Loucy (cell line): ENCODE measurements around the gene ROR1.

Experiments used
- H2AFZ ChIP-seq: fragments of 200-600 bp; sonication (generic); 2 replicates; pipeline ENCODE4 v1.6.0; 2016; ENCODE audit warnings: antibody characterized with exemption, mild to moderate bottlenecking, low read length, moderate library complexity
- H3F3A ChIP-seq: fragments of 200-600 bp; 2 replicates; pipeline ENCODE4 v1.6.0; 2016; ENCODE audit warnings: antibody characterized with exemption, low read depth, mild to moderate bottlenecking
- H3K27me3 ChIP-seq: fragments of 200-600 bp; sonication (generic); 2 replicates; pipeline ENCODE4 v1.6.1; 2014; ENCODE audit warnings: low read length, mild to moderate bottlenecking; ENCODE audit not compliant: insufficient read depth, poor library complexity, severe bottlenecking
- H3K36me3 ChIP-seq: fragments of 200-600 bp; sonication (generic); 2 replicates; pipeline ENCODE4 v1.6.1; 2016; ENCODE audit warnings: low read length; ENCODE audit not compliant: insufficient read depth
- H3K4me1 ChIP-seq: fragments of 200-600 bp; sonication (generic); 2 replicates; pipeline ENCODE4 v1.5.1; 2014; ENCODE audit warnings: low read length, mild to moderate bottlenecking; ENCODE audit not compliant: insufficient read depth, poor library complexity, severe bottlenecking
- H3K4me2 ChIP-seq: fragments of 200-600 bp; sonication (generic); 2 replicates; pipeline ENCODE4 v1.6.0; 2014; ENCODE audit warnings: antibody characterized with exemption, low read length, low read depth, mild to moderate bottlenecking; ENCODE audit not compliant: poor library complexity, severe bottlenecking
- H3K4me3 ChIP-seq: fragments of 200-600 bp; sonication (generic); 2 replicates; pipeline ENCODE4 v1.5.1; 2014; ENCODE audit warnings: low read length, mild to moderate bottlenecking, mixed read lengths; ENCODE audit not compliant: poor library complexity, severe bottlenecking
- H3K79me2 ChIP-seq: fragments of 200-600 bp; sonication (generic); 2 replicates; pipeline ENCODE4 v1.6.1; 2014; ENCODE audit warnings: low read length; ENCODE audit not compliant: insufficient read depth
- H3K9ac ChIP-seq: fragments of 200-600 bp; sonication (generic); 2 replicates; pipeline ENCODE4 v1.6.0; 2014; ENCODE audit warnings: mild to moderate bottlenecking, low read depth, low read length, moderate library complexity; ENCODE audit not compliant: poor library complexity, severe bottlenecking
- H3K9me2 ChIP-seq: fragments of 200-600 bp; sonication (generic); replicated peaks from 2 replicates; pipeline ENCODE4 v1.6.1; 2016; ENCODE audit warnings: low read depth, low read length, mixed read lengths
- H3K9me3 ChIP-seq: fragments of 200-600 bp; sonication (generic); 2 replicates; pipeline ENCODE4 v1.6.1; 2014; ENCODE audit warnings: mild to moderate bottlenecking, antibody characterized with exemption, low read length, low read depth; ENCODE audit not compliant: insufficient read depth
- H4K20me1 ChIP-seq: fragments of 200-600 bp; sonication (generic); 2 replicates; pipeline ENCODE4 v1.6.0; 2014; ENCODE audit warnings: antibody characterized with exemption, low read length, mild to moderate bottlenecking; ENCODE audit not compliant: insufficient read depth, poor library complexity, severe bottlenecking
- CTCF ChIP-seq: fragments of 200-600 bp; sonication (generic); conservative IDR thresholded peaks from 2 replicates; pipeline ENCODE4 v1.5.1; 2014; ENCODE audit warnings: mild to moderate bottlenecking, antibody characterized with exemption, low read length
- EZH2phosphoT487 ChIP-seq: fragments of 200-600 bp; IDR thresholded peaks from 2 replicates; pipeline ENCODE4 v1.6.1; 2018; ENCODE audit warnings: antibody characterized with exemption, mild to moderate bottlenecking, moderate library complexity, borderline replicate concordance

The ROR1 gene

GRCh38 chr1:64136296-64136695, 362.5 kb downstream of the ROR1 start:
- no peaks in the 10 kb centered on the region for H3F3A ChIP-seq
- no peak overlapping the region for H3K9ac ChIP-seq
- no peak overlapping the region for H3K4me3 ChIP-seq
- H3K9me3 ChIP-seq, result no peaks in the 10 kb centered on the region
- H3K27me3 ChIP-seq, result no peaks in the 10 kb centered on the region
- no peaks in the 10 kb centered on the region for H3K9me2 ChIP-seq
- no peak overlapping the region for H3K4me2 ChIP-seq
- H3K4me1 ChIP-seq, result no peaks in the 10 kb centered on the region
- no peak overlapping the region for H2AFZ ChIP-seq
- no peaks in the 10 kb centered on the region for H3K36me3 ChIP-seq
- TF ChIP-seq CTCF, result no peak
- TF ChIP-seq EZH2phosphoT487, result no peak
- H4K20me1 ChIP-seq, result no peaks in the 10 kb centered on the region
- no peaks in the 10 kb centered on the region for H3K79me2 ChIP-seq

- Histone ChIP-seq H3K4me3 (no peak overlapping the region), H3K9me2 (no peaks in the 10 kb centered on the region), H3K9me3 (no peaks in the 10 kb centered on the region), H3K79me2 (no peaks in the 10 kb centered on the region), H3K9ac (no peak overlapping the region), H3K4me1 (no peaks in the 10 kb centered on the region), H3K27me3 (no peaks in the 10 kb centered on the region), H3F3A (no peaks in the 10 kb centered on the region), H3K36me3 (no peaks in the 10 kb centered on the region), H2AFZ (no peak overlapping the region), H4K20me1 (no peaks in the 10 kb centered on the region), H3K4me2 (no peak overlapping the region)
- TF ChIP-seq CTCF (peak; percentile 96), EZH2phosphoT487 (no peak)
Observed at GRCh38 chr1:64136752-64137411, 363.1 kb downstream of the ROR1 start.

- Histone ChIP-seq H3F3A (no peaks in the 10 kb centered on the region), H2AFZ (no peak overlapping the region), H3K9ac (no peak overlapping the region), H4K20me1 (no peaks in the 10 kb centered on the region), H3K9me2 (no peaks in the 10 kb centered on the region), H3K4me3 (no peak overlapping the region), H3K27me3 (no peaks in the 10 kb centered on the region), H3K4me1 (no peaks in the 10 kb centered on the region), H3K9me3 (no peaks in the 10 kb centered on the region), H3K79me2 (no peaks in the 10 kb centered on the region), H3K4me2 (no peak overlapping the region), H3K36me3 (no peaks in the 10 kb centered on the region)
- TF ChIP-seq EZH2phosphoT487 (no peak), CTCF (no peak)
Observed at GRCh38 chr1:64137412-64137803, 363.6 kb downstream of the ROR1 start.
